Skeletal muscle satellite cell (primary cell): ENCODE results near the gene ARHGAP32.
"Not testable (repeated sequence)": the region's sequence is repeated elsewhere in the genome, so short reads cannot be mapped to it uniquely, and the experiment has no call there.

Experiments used
- H3K27me3 ChIP-seq: 2 replicates; pipeline ENCODE4 v1.7.0; 2013; ENCODE audit warnings: low read length; ENCODE audit not compliant: control insufficient read depth, insufficient read depth
- H3K36me3 ChIP-seq: 2 replicates; pipeline ENCODE4 v1.7.0; 2013; ENCODE audit warnings: mild to moderate bottlenecking, control low read depth, low read length; ENCODE audit not compliant: insufficient read depth
- H3K4me1 ChIP-seq: 2 replicates; pipeline ENCODE4 v1.7.0; 2013; ENCODE audit warnings: low read length; ENCODE audit not compliant: control insufficient read depth, insufficient read depth
- H3K4me2 ChIP-seq: 2 replicates; pipeline ENCODE4 v1.7.0; 2013; ENCODE audit warnings: mild to moderate bottlenecking, low read length
- H3K4me3 ChIP-seq: 2 replicates; pipeline ENCODE4 v1.7.0; 2013; ENCODE audit warnings: low read length
- H3K9ac ChIP-seq: 2 replicates; pipeline ENCODE4 v1.7.0; 2013; ENCODE audit warnings: mild to moderate bottlenecking, low read depth, low read length, moderate library complexity
- H3K9me3 ChIP-seq: replicated peaks from 2 replicates; pipeline ENCODE4 v1.7.0; 2013; ENCODE audit warnings: mild to moderate bottlenecking, control low read depth, low read length

ARHGAP32 gene

DNA sequence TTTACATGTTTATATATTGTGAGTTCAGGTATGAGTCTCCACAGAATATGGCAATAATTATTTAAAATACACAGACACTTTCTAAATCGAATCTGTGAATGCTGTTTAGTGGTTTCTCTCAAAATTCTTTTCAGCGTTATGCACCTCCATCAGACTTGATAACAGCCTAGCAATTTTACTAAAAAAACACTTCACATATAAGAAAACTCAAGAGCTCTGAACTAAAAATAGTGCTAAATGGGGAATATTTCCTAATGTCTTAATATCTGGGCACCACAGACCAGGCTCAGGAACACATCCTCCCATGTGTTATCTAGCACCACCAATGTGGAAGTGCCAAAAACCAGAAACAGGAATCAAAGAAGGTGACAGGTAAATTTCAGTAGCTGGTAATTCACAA is 47.9 kb downstream of the ARHGAP32 start:
- Histone ChIP-seq H3K4me3 (no peak overlapping the region), H3K27me3 (no peaks in the 10 kb centered on the region), H3K4me1 (peaks cover 42% of the 10 kb centered on the region), H3K36me3 (no peaks in the 10 kb centered on the region), H3K4me2 (no peak overlapping the region), H3K9ac (peak overlapping the region; percentile 68), H3K9me3 (no peaks in the 10 kb centered on the region)

DNA sequence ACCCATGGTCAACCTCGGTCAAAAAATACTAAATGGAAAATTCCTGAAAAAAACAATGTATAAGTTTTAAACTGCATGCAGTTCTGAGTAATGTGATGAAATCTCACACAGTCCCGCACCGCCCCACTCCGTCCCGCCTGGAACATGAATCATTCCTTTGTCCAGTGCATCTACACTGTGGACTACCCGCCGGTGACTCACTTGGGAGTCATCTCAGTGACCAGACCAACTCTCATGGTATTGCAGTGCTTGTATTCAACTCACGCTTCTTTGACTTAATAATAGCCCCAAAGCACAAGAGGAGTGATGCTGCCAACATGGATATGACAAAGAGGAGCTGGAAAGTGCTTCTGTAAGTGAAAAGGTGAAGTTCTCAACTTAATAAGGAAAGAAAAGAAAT is 48.8 kb downstream of the ARHGAP32 start:
- H3K27me3 ChIP-seq = no peaks in the 10 kb centered on the region
- peak overlapping the region; percentile 42 for H3K4me3 ChIP-seq
- H3K4me1 ChIP-seq = peaks cover 42% of the 10 kb centered on the region
- H3K9ac ChIP-seq = peak overlapping the region; percentile 80
- no peaks in the 10 kb centered on the region for H3K9me3 ChIP-seq
- H3K36me3 ChIP-seq = no peaks in the 10 kb centered on the region
- peak overlapping the region; percentile 76 for H3K4me2 ChIP-seq

DNA sequence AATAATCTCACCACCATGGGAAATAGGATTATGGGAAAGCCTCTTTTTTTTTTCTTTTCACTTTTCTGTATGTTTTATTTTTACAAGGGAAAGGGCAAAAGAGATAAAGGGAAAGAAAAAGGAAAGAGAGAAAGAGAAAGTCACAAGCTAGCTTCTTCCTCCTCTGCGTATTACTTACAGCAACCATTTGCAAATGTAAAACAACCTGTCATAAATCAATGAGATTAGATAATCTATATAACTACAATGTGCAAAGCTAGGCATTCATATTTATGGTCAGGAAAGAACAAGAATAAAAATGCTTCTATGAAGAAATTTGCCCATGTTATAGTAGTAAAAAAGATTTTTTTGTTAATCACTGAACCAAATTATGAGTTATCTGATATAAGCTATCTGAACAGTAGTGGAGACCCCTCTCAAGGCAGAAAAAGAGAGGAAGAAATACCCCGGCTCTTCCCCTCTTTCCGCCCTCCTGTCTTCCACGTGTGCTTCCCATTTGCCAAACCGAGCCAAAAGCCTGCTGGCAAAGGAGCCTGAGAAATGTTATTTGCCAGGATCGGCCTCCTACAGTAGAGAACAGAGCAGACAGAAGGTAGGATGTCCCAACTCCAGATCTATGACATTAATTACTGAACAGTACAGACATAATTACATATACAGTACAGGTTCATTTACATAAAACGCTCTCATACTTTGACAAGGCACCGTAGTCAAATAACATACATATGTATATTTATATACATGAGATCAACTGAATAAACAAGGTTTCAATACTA is 50.2 kb downstream of the ARHGAP32 start:
- no peaks in the 10 kb centered on the region for H3K9me3 ChIP-seq
- H3K27me3 ChIP-seq = no peaks in the 10 kb centered on the region
- H3K9ac ChIP-seq = peak overlapping the region; percentile 80

DNA sequence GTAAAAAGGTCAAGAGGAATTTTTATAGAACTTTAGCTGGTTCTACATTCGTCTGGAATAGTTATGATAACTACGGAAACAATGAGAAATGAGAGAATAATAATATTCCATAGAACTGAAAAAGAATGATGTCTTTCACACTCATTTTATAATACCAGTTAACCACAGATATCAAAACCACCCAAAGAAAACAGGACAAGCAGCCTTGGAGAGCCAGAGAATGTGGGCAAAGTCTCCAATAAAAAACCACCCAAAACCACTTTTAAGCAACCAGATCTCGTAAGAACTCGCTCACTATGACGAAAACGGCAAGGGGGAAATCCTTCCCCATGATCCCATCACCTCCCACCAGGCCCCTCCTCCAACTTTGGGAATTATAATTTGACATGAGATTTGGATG is 60.8 kb downstream of the ARHGAP32 start:
- H3K4me3 ChIP-seq = no peak overlapping the region
- no peaks in the 10 kb centered on the region for H3K9me3 ChIP-seq
- peaks cover 12% of the 10 kb centered on the region for H3K4me1 ChIP-seq
- no peaks in the 10 kb centered on the region for H3K27me3 ChIP-seq
- H3K36me3 ChIP-seq = no peaks in the 10 kb centered on the region
- H3K4me2 ChIP-seq = no peak overlapping the region
- H3K9ac ChIP-seq = no peak overlapping the region

More for the DNA sequence above, 50.2 kb downstream of the ARHGAP32 start:
- no peak overlapping the region for H3K4me3 ChIP-seq
- H3K4me2 ChIP-seq = peak overlapping the region; percentile 53
- no peaks in the 10 kb centered on the region for H3K36me3 ChIP-seq
- peaks cover 42% of the 10 kb centered on the region for H3K4me1 ChIP-seq

DNA sequence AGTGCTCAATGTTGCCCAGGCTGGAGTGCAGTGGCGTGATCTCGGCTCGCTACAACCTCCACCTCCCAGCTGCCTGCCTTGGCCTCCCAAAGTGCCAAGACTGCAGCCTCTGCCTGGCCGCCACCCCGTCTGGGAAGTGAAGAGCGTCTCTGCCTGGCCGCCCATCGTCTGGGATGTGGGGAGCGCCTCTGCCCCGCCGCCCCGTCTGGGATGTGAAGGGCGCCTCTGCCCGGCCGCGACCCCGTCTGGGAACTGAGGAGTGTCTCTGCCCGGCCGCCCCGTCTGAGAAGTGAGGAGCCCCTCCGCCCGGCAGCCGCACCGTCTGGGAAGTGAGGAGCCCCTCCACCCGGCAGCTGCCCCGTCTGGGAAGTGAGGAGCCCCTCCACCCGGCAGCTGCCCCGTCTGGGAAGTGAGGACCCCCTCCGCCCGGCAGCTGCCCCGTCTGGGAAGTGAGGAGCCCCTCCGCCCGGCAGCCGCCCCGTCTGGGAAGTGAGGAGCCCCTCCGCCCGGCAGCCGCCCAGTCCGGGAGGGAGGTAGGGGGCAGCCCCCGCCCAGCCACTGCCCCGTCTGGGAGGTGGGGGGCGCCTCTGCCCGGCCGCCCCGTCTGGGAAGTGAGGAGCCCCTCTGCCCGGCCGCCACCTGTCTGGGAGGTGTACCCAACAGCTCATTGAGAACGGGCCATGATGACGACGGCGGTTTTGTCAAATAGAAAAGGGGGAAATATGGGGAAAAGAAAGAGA is 63.1 kb downstream of the ARHGAP32 start:
- H3K36me3 ChIP-seq, H3K4me3 ChIP-seq, H3K9me3 ChIP-seq: not testable (repeated sequence)

DNA sequence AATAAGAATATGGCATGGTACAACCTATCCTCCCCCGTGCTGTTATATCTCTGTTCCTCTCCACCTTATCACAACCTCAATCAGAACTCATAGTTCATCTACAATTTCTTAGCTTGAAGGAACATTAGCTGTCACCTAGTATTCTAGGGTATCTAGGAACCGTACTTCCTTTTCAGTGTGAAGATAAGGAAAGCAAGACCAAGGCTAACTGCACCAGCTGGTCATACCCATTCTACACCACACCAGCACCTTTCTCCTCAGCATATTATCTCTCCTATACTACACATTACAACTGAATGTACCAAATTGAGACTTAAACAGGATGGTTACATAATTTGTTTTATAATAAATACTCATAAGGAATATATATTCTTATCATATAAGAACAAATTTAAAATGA is 73.1 kb downstream of the ARHGAP32 start:
- Histone ChIP-seq H3K4me3 (no peak overlapping the region), H3K9me3 (no peaks in the 10 kb centered on the region), H3K36me3 (no peaks in the 10 kb centered on the region), H3K4me2 (no peak overlapping the region), H3K4me1 (peaks cover 11% of the 10 kb centered on the region), H3K27me3 (no peaks in the 10 kb centered on the region), H3K9ac (no peak overlapping the region)

More for the DNA sequence above, 63.1 kb downstream of the ARHGAP32 start:
- not testable (repeated sequence) for H3K9ac ChIP-seq, H3K4me2 ChIP-seq, H3K27me3 ChIP-seq
- H3K4me1 ChIP-seq = peaks cover 12% of the 10 kb centered on the region

- Histone ChIP-seq H3K9ac (no peak overlapping the region), H3K4me1 (peaks cover 11% of the 10 kb centered on the region), H3K27me3 (no peaks in the 10 kb centered on the region), H3K36me3 (no peaks in the 10 kb centered on the region), H3K4me2 (no peak overlapping the region), H3K4me3 (no peak overlapping the region), H3K9me3 (no peaks in the 10 kb centered on the region)
Observed at GRCh38 chr11:129117595-129118350, 74.4 kb downstream of the ARHGAP32 start.

GRCh38 chr11:129115652-129116586 is 76.2 kb downstream of the ARHGAP32 start:
- Histone ChIP-seq H3K4me3 (no peak overlapping the region), H3K36me3 (no peaks in the 10 kb centered on the region), H3K9ac (no peak overlapping the region), H3K27me3 (no peaks in the 10 kb centered on the region), H3K4me2 (no peak overlapping the region), H3K4me1 (peaks cover 11% of the 10 kb centered on the region), H3K9me3 (no peaks in the 10 kb centered on the region)

DNA sequence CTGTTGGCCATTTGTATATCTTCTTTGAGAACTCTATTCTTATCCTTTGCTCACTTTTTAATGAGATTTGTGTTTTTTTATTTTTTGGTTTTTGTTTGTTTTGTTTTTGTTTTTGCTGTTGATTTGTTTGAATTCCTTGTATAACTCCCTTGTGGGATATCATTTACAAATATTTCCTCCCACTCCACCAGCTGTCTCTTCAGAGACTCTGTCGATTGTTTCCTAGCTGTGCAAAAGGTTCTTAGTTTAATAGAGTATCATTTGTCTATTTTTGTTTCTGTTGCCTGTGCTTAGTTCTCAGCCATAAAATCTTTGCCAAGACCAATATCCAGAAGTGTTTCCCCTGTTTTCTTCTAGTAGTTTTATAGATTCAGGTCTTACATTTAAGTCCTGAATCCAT is 82.4 kb downstream of the ARHGAP32 start:
- Histone ChIP-seq H3K4me2 (no peak overlapping the region), H3K27me3 (no peaks in the 10 kb centered on the region), H3K9me3 (no peaks in the 10 kb centered on the region), H3K9ac (no peak overlapping the region), H3K4me1 (no peaks in the 10 kb centered on the region), H3K36me3 (no peaks in the 10 kb centered on the region), H3K4me3 (no peak overlapping the region)

DNA sequence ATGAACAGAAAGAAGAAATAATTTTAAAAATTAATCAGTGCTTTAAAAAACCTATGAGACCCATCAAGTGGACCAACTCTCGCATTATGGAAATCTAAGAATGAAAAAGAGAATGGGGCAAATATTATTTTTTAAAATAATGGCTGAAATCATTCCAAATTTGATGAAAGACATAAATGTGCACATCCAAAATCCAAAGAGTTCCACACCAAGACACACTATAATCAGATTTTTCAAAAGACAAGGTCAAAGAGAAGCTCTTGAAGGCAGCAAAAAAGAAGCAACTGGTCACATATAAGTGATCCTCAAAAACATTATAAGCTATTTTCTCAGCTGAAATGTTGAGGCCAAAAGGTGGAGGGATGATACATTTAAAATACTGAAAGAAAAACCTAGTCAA is 85.3 kb downstream of the ARHGAP32 start:
- H3K9ac ChIP-seq = no peak overlapping the region
- H3K4me3 ChIP-seq = no peak overlapping the region
- H3K4me1 ChIP-seq = peaks cover 4% of the 10 kb centered on the region
- no peaks in the 10 kb centered on the region for H3K27me3 ChIP-seq
- H3K36me3 ChIP-seq = no peaks in the 10 kb centered on the region
- no peak overlapping the region for H3K4me2 ChIP-seq
- no peaks in the 10 kb centered on the region for H3K9me3 ChIP-seq
